H1 (cell line): Measurements from ENCODE around the gene ZNF423. TPM values are rescaled to one million over a fixed set of nuclear protein-coding genes. Genes with fewer than 3 reads are reported as not detected.

Source experiments
- CTCF ChIA-PET: fragments of 300-600 bp; sonication (Branson Sonifier 250); formaldehyde crosslinking; loops from one replicate; lab custom pipeline; 2021; ENCODE audit not compliant: partially characterized antibody; lab: Charles Lee
- POLR2A ChIA-PET: fragments of 300-600 bp; sonication (Branson Sonifier 250); formaldehyde crosslinking; loops from one replicate; lab custom pipeline; 2021; ENCODE audit warnings: inconsistent platforms; ENCODE audit not compliant: partially characterized antibody; lab: Charles Lee
- DNase-seq, 2 experiments: peaks; one replicate each; pipeline versions ENCODE4 v3.0.0 to v3.0.0-alpha.2; 2010 to 2022; ENCODE audit warnings: low spot score in 2 of 2, low read depth in 1 of 2, mixed read lengths in 1 of 2
- FAIRE-seq: peaks from 2 replicates; lab custom pipeline; 2011; peaks lifted over from hg19 to GRCh38; lab: Jason Lieb, UNC
- H2AFZ ChIP-seq: 2 replicates; pipeline ENCODE4 v1.8.1; 2012; ENCODE audit warnings: low read length, inconsistent platforms
- H2AK5ac ChIP-seq: 2 replicates; pipeline ENCODE4 v1.6.1; 2013; ENCODE audit warnings: low read depth, low read length
- H2BK120ac ChIP-seq: replicated peaks from 2 replicates; pipeline ENCODE3; 2013; ENCODE audit warnings: low read depth, low read length, inconsistent platforms
- H2BK12ac ChIP-seq: 2 replicates; pipeline ENCODE4 v1.6.1; 2013; ENCODE audit warnings: low read depth, low read length
- H2BK15ac ChIP-seq: 2 replicates; pipeline ENCODE4 v1.6.1; 2013; ENCODE audit warnings: low read length
- H2BK20ac ChIP-seq: 2 replicates; pipeline ENCODE4 v1.6.1; 2013; ENCODE audit warnings: low read length
- H2BK5ac ChIP-seq: 2 replicates; pipeline ENCODE4 v1.6.1; 2013; ENCODE audit warnings: low read depth, low read length
- H3K14ac ChIP-seq: 2 replicates; pipeline ENCODE4 v1.6.1; 2013; ENCODE audit warnings: inconsistent platforms; ENCODE audit not compliant: insufficient read length
- H3K18ac ChIP-seq: 2 replicates; pipeline ENCODE4 v1.6.1; 2013; ENCODE audit warnings: low read length; ENCODE audit errors: extremely low read depth
- H3K23ac ChIP-seq: 2 replicates; pipeline ENCODE4 v1.6.1; 2013; ENCODE audit warnings: inconsistent platforms; ENCODE audit not compliant: insufficient read length
- H3K23me2 ChIP-seq: 2 replicates; pipeline ENCODE4 v1.6.1; 2013; ENCODE audit warnings: low read depth, low read length
- H3K27ac ChIP-seq: 2 replicates; pipeline ENCODE4 v1.6.1; 2011; ENCODE audit warnings: low read depth, low read length, inconsistent platforms
- H3K27me3 ChIP-seq, 4 experiments: replicated peaks in 1 of 4; 1 replicate in 1 of 4; 2 replicates in 3 of 4; pipeline versions ENCODE4 v1.6.1 to v1.8.1; 2011 to 2013; ENCODE audit warnings: low read length in 3 of 4, mild to moderate bottlenecking in 3 of 4, inconsistent platforms in 2 of 4, mixed read lengths in 2 of 4, moderate library complexity in 1 of 4; ENCODE audit not compliant: control insufficient read depth in 3 of 4, insufficient read depth in 3 of 4; ENCODE audit errors: extremely low read depth in 1 of 4
- H3K36me3 ChIP-seq, 4 experiments: 2 replicates each; pipeline versions ENCODE4 v1.6.1 to v1.8.1; 2011 to 2013; ENCODE audit warnings: mild to moderate bottlenecking in 4 of 4, low read length in 3 of 4, moderate library complexity in 2 of 4, control low read depth in 1 of 4, inconsistent platforms in 1 of 4; ENCODE audit not compliant: insufficient read depth in 4 of 4, control insufficient read depth in 2 of 4
- H3K4ac ChIP-seq: replicated peaks from 2 replicates; pipeline ENCODE3; 2013; ENCODE audit warnings: low read length, low read depth, mixed read lengths, inconsistent platforms; ENCODE audit not compliant: insufficient read length
- H3K4me1 ChIP-seq, 4 experiments: replicated peaks in 1 of 4; 1 replicate in 1 of 4; 2 replicates in 3 of 4; pipeline versions ENCODE4 v1.6.1 to v1.8.1; 2011 to 2013; ENCODE audit warnings: low read length in 3 of 4, inconsistent platforms in 2 of 4, mixed read lengths in 1 of 4; ENCODE audit not compliant: insufficient read depth in 4 of 4, control insufficient read depth in 3 of 4
- H3K4me2 ChIP-seq, 2 experiments: 2 replicates each; pipeline versions ENCODE4 v1.6.1 to v1.8.1; 2011 to 2013; ENCODE audit warnings: low read depth in 2 of 2, low read length in 2 of 2, control low read depth in 1 of 2, inconsistent platforms in 1 of 2, mild to moderate bottlenecking in 1 of 2; ENCODE audit not compliant: insufficient read depth in 1 of 2
- H3K4me3 ChIP-seq, 4 experiments: fragments of 200-600, 300-600 bp in 1 of 4; sonication (generic), shearing (Covaris generic), sonication (Bioruptor Twin) in 1 of 4; 2 replicates each; pipeline versions ENCODE4 v1.5.1 to v1.8.1; 2011 to 2016; ENCODE audit warnings: low read length in 4 of 4, low read depth in 3 of 4, control low read depth in 2 of 4, inconsistent platforms in 2 of 4, mild to moderate bottlenecking in 2 of 4, mixed read lengths in 1 of 4, moderate library complexity in 1 of 4; ENCODE audit not compliant: insufficient read depth in 2 of 4; ENCODE audit errors: extremely low read depth in 1 of 4
- H3K56ac ChIP-seq: replicated peaks from 2 replicates; pipeline ENCODE3; 2013; ENCODE audit warnings: low read depth, mild to moderate bottlenecking, mixed read lengths, low read length, inconsistent platforms; ENCODE audit not compliant: insufficient read length
- H3K79me1 ChIP-seq: 2 replicates; pipeline ENCODE4 v1.6.1; 2013; ENCODE audit warnings: low read depth, low read length, control low read depth
- H3K79me2 ChIP-seq, 2 experiments: 2 replicates each; pipeline versions ENCODE4 v1.6.1 to v1.8.1; 2012 to 2013; ENCODE audit warnings: low read length in 2 of 2, mild to moderate bottlenecking in 2 of 2, inconsistent platforms in 1 of 2; ENCODE audit not compliant: insufficient read depth in 2 of 2, control insufficient read depth in 1 of 2
- H3K9ac ChIP-seq, 4 experiments: replicated peaks in 1 of 4; 1 replicate in 1 of 4; 2 replicates in 3 of 4; pipeline versions ENCODE4 v1.6.1 to v1.8.1; 2011 to 2013; ENCODE audit warnings: low read depth in 3 of 4, low read length in 3 of 4, control low read depth in 2 of 4, mild to moderate bottlenecking in 2 of 4, moderate library complexity in 2 of 4, inconsistent platforms in 1 of 4; ENCODE audit errors: extremely low read depth in 1 of 4
- H3K9me3 ChIP-seq, 2 experiments: 2 replicates each; pipeline versions ENCODE4 v1.6.1 to v1.8.1; 2012 to 2013; ENCODE audit warnings: mild to moderate bottlenecking in 2 of 2, moderate library complexity in 2 of 2, control low read depth in 1 of 2, inconsistent platforms in 1 of 2, low read depth in 1 of 2, low read length in 1 of 2, mixed read lengths in 1 of 2; ENCODE audit not compliant: insufficient read depth in 2 of 2
- H4K20me1 ChIP-seq, 2 experiments: replicated peaks in 1 of 2; 2 replicates each; pipeline versions ENCODE3 to v1.8.1; 2011 to 2013; ENCODE audit warnings: inconsistent platforms in 2 of 2, low read length in 2 of 2, mild to moderate bottlenecking in 1 of 2; ENCODE audit not compliant: insufficient read depth in 2 of 2, control insufficient read depth in 1 of 2
- H4K5ac ChIP-seq: 2 replicates; pipeline ENCODE4 v1.6.1; 2013; ENCODE audit warnings: low read length, low read depth, mixed read lengths, inconsistent platforms; ENCODE audit not compliant: insufficient read length
- H4K8ac ChIP-seq: 2 replicates; pipeline ENCODE4 v1.8.0; 2013; ENCODE audit warnings: mild to moderate bottlenecking, moderate library complexity, low read length, inconsistent platforms; ENCODE audit not compliant: insufficient read depth; ENCODE audit errors: extremely low read depth
- H4K91ac ChIP-seq: replicated peaks from 2 replicates; pipeline ENCODE3; 2013; ENCODE audit warnings: low read length, mixed read lengths, inconsistent platforms; ENCODE audit not compliant: insufficient read length
- KDM1A ChIP-seq: fragments of 200-600, 300-600 bp; sonication (generic); IDR thresholded peaks from 2 replicates; pipeline ENCODE4 v1.7.1; 2016; ENCODE audit warnings: mild to moderate bottlenecking, low read length, borderline replicate concordance
- NRF1 ChIP-seq: IDR thresholded peaks from 2 replicates; pipeline ENCODE4 v1.6.1; 2011; ENCODE audit warnings: mild to moderate bottlenecking, low read depth, low read length, improper control_type of control experiment
- WGBS, 2 experiments: shearing (Covaris generic) in 1 of 2; methylation state at CpG; one replicate each; pipeline versions ENCODE4 v1.1.6 to v1.1.7; 2013 to 2015; ENCODE audit warnings: low lambda C conversion rate in 2 of 2, mixed read lengths in 2 of 2, inconsistent platforms in 1 of 2, low coverage in 1 of 2, missing lambda C conversion rate in 1 of 2; ENCODE audit not compliant: insufficient replicate concordance in 2 of 2, insufficient coverage in 1 of 2, insufficient read length in 1 of 2; ENCODE audit errors: extremely low coverage in 1 of 2, missing lambda C conversion rate in 1 of 2; 5-methylcytosine and 5-hydroxymethylcytosine counted together
- polyA plus RNA-seq, 7 experiments: library from polyadenylated mRNA; depleted of rRNA in 3 of 7; stranded (reverse) in 5 of 7; unstranded in 2 of 7; fragments of >200 nt in 5 of 7; fragments of 200-250 nt in 2 of 7; gene quantifications; 1 replicate in 5 of 7; 2 replicates in 1 of 7; 4 replicates in 1 of 7; pipeline versions ENCODE4 v1.2.1 to v1.2.3, GENCODE V29; 2011 to 2013; ENCODE audit warnings: missing spikeins in 2 of 7, mixed read lengths in 2 of 7
- total RNA-seq: library from RNA; stranded (reverse); fragmentation: NEBNext Ultra II Directional; extraction: Animal tissue kit (Norgen Biotek cat#: 25700); gene quantifications from 2 replicates; pipeline ENCODE4 v1.2.1, GENCODE V29; 2021

Gene ZNF423
- total and polyA plus RNA-seq, 2 of the 8 experiments (the other 6 are each of a cell fraction or from before 2014, with no cell fraction given): 38.2 to 52.3 TPM

DNA sequence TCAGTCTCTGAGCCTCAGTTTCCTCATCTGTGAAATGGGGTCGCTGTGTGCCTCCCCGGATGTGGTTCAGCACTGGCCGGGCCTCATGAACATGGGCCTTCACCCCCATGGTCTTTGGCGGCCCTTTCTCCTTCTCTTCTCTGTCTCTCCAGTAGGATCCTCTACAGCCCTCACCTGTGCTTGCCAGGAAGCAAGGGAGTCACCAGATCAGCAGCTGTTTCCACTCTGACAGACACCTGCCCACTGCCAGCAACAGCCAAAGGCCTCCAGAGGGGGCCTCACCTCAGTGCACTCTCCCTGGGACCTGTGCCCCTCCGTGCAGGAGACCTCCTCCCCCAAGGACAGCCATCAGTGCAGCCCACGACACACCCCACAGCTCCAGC is 392.9 kb downstream of the ZNF423 start:
- no peak overlapping the region for H2BK5ac ChIP-seq
- H3K4me2 ChIP-seq: no peak overlapping the region
- no peaks in the 10 kb centered on the region for H4K20me1 ChIP-seq
- H2BK12ac ChIP-seq: no peak overlapping the region; the same call in 1 of the 2 replicates
- no peak overlapping the region for H3K27ac ChIP-seq
- POLR2A ChIA-PET: no interaction called here
- H3K9me3 ChIP-seq: no peaks in the 10 kb centered on the region
- FAIRE-seq (no peak), DNase-seq (peak in 1 of 2 experiments; percentile 35)
- no peaks in the 10 kb centered on the region for H3K36me3 ChIP-seq
- peaks cover 5% of the 10 kb centered on the region; the same call in 1 of the 2 replicates for H3K23me2 ChIP-seq
- no peak overlapping the region for H3K56ac ChIP-seq
- no peak overlapping the region for H4K5ac ChIP-seq
- H2AFZ ChIP-seq: no peak overlapping the region
- TF ChIP-seq NRF1: no peak
- peak; percentile 47; the same call in 1 of the 2 replicates for TF ChIP-seq KDM1A
- H3K4ac ChIP-seq: no peak overlapping the region
- no peak overlapping the region for H2BK120ac ChIP-seq
- no peaks in the 10 kb centered on the region for H3K79me1 ChIP-seq
- no peak overlapping the region for H2AK5ac ChIP-seq
- no peak overlapping the region for H3K4me3 ChIP-seq
- no peak overlapping the region for H3K14ac ChIP-seq
- H4K8ac ChIP-seq: no peak overlapping the region; the same call in 1 of the 2 replicates
- H4K91ac ChIP-seq: no peak overlapping the region
- peaks cover 0 to 15% (median 12%) of the 10 kb centered on the region in 4 experiments; a peak in 6 of 7 replicates for H3K27me3 ChIP-seq
- WGBS, 2 experiments: 82% methylated on average over 6 of the region's 6 CpGs; no CpG with 5 or more reads in 1 of the 2 experiments
- no peaks in the 10 kb centered on the region for H3K79me2 ChIP-seq
- no peak overlapping the region for H3K23ac ChIP-seq
- H2BK20ac ChIP-seq: no peak overlapping the region
- H3K9ac ChIP-seq: no peak overlapping the region
- peaks cover 0 to 3% (median 1%) of the 10 kb centered on the region in 4 experiments; a peak in 4 of 7 replicates for H3K4me1 ChIP-seq
- no peak overlapping the region for H3K18ac ChIP-seq
- no peak overlapping the region; the same call in 1 of the 2 replicates for H2BK15ac ChIP-seq
- CTCF ChIA-PET: interaction anchor here (0.7 to 2.0 kb wide), 11 partner anchors 11 to 130 kb away, joined by 3 to 7 read pairs (median 4); no protein-coding TSS in a partner anchor
